ENCODE data around the gene RNF181. TPM values are rescaled to one million over a fixed set of nuclear protein-coding genes. Genes with fewer than 3 reads are reported as not detected.

The RNF181 gene
- total and polyA plus RNA-seq, 2 donors (not counting 3 experiments of a cell fraction or from before 2014, with no cell fraction given) = 142 to 629 TPM

DNA sequence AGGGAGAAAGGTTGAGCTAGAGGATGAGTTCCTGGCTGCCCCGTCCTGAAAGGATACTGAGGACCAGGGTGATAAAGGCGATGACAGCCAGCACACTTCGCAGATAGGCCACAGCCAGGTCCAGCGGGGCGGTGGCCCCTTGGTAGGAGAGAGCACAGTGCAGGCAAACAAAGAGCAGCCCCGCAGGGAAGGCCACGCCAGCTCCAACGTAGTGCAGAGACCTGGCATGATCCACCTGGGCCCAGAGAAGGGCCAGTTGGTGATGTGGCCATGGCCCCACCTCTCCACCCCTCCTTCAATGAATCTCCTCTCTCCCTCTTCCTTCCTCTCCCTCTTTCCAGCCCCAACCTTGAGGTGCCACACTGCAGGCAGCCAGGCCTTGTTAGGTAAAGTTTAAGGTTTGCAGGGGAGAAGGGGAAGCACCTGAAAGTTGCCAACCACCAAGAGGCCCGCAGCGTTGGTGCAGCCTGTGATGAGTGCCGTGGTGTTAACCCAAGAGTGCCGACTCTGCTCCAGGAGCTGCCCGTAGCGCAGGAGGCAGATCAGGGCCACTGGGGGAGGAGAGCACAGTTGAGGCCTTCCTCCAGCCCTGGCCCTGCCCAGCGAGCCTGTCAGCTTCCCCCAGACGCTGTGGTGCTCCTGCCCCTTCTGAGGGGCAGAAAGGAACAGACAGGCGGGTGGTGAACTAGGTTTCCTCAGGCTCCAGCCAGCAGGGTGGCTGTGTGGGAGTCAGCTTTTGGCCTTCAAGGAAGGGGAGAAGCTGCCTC lies 4.1 kb downstream of the RNF181 start:
- no peaks in the 10 kb centered on the region for H4K20me1 ChIP-seq (replicated peaks; ENCODE audit: control insufficient read depth, extremely low read depth, insufficient read depth, low read length)
- DNase-seq (ENCODE audit: low read depth, low spot score) = no peak
- H3K79me2 ChIP-seq (ENCODE audit: control insufficient read depth, insufficient read depth, low read length) = peaks cover 19% of the 10 kb centered on the region
- CTCF ChIA-PET = interaction anchor here (0.7 to 2.3 kb wide), 2 partner anchors 9 to 12 kb away, joined by 3 to 8 read pairs; no protein-coding TSS in a partner anchor
- H3K27ac ChIP-seq (ENCODE audit: insufficient read depth, low read depth, low read length) = no peak overlapping the region
- FAIRE-seq = no peak
- H3K4me2 ChIP-seq (ENCODE audit: insufficient read depth, low read length) = no peak overlapping the region
- no peak overlapping the region for H2AFZ ChIP-seq (ENCODE audit: low read depth, low read length)
- intact Hi-C loops (cut with micrococcal nuclease) = loop anchor here (5.0 kb wide), 1 partner anchor 177 kb away; no protein-coding TSS in a partner anchor
- POLR2A ChIA-PET = interaction anchor here (0.8 kb wide), 1 partner anchor 12 kb away, joined by 3 read pairs; no protein-coding TSS in a partner anchor
- TF ChIP-seq CTCF (IDR thresholded peaks at IDR 0.05; ENCODE audit: extremely low read depth in 1 of 2, insufficient read depth in 1 of 2, low read depth in 1 of 2, low read length in 2 of 2) (no peak), POLR2AphosphoS5 (IDR thresholded peaks at IDR 0.05; ENCODE audit: insufficient read depth, low read depth, low read length) (no peak), MAX (IDR thresholded peaks at IDR 0.05; ENCODE audit: insufficient read depth, insufficient read length) (no peak), GATA2 (IDR thresholded peaks at IDR 0.05; ENCODE audit: insufficient read depth, insufficient read length, low read depth, low read length) (no peak), EZH2 (IDR thresholded peaks at IDR 0.05; ENCODE audit: borderline replicate concordance, low read depth, low read length, severe bottlenecking) (no peak), FOS (IDR thresholded peaks at IDR 0.05; ENCODE audit: borderline replicate concordance, insufficient read depth, low read length) (no peak), MYC (IDR thresholded peaks at IDR 0.05; ENCODE audit: low read depth, low read length) (no peak), JUN (IDR thresholded peaks at IDR 0.05; ENCODE audit: borderline replicate concordance, insufficient read depth, insufficient read length, low read depth) (no peak), POLR2A (IDR thresholded peaks at IDR 0.05; ENCODE audit: low read depth, low read length) (no peak)
- H3K4me1 ChIP-seq (ENCODE audit: control insufficient read depth, extremely low read depth, insufficient read depth, low read length) = peaks cover 17% of the 10 kb centered on the region
- peaks cover 0 to 29% of the 10 kb centered on the region in 2 experiments for H3K36me3 ChIP-seq (ENCODE audit: control insufficient read depth in 2 of 2, extremely low read depth in 1 of 2, insufficient read depth in 2 of 2, low read length in 2 of 2)
- no peak overlapping the region for H3K9ac ChIP-seq (replicated peaks; ENCODE audit: extremely low read depth, insufficient read depth, low read length)
- H3K27me3 ChIP-seq (ENCODE audit: control insufficient read depth in 2 of 2, insufficient read depth in 2 of 2, low read length in 2 of 2) = no peaks in the 10 kb centered on the region
- no peak overlapping the region for H3K4me3 ChIP-seq (replicated peaks in 1 of 3; ENCODE audit: insufficient read depth in 1 of 3, low read depth in 1 of 3, low read length in 3 of 3)
- dilution Hi-C loops (cut with MboI; ENCODE audit: extremely low pct_ligation_motif_present, low sequenced_read_pairs) = no loop called here
- no peaks in the 10 kb centered on the region for H3K9me3 ChIP-seq (replicated peaks; ENCODE audit: control insufficient read depth, insufficient read depth, low read length)
- H3K9me1 ChIP-seq (replicated peaks; ENCODE audit: control insufficient read depth, extremely low read depth, insufficient read depth, low read length) = no peaks in the 10 kb centered on the region
- BruUV-seq (replicated peaks) = no TSS peak

Measured in endothelial cell of umbilical vein (primary cell).